Type B pancreatic cell (in vitro differentiated cells): Measurements from ENCODE around the gene DPM2. TPM values are rescaled to one million over a fixed set of nuclear protein-coding genes. Genes with fewer than 3 reads are reported as not detected.

ENCODE experiments used
- DNase-seq: peaks from one replicate; pipeline ENCODE4 v3.0.0; 2021; ENCODE audit warnings: mixed read lengths; ENCODE audit not compliant: unreplicated experiment; ENCODE audit errors: extremely low spot score
- H3K27ac Mint-ChIP-seq: 2 replicates; pipeline ENCODE4 v1.8.0; 2021; ENCODE audit warnings: mild to moderate bottlenecking, mixed read lengths
- H3K27me3 Mint-ChIP-seq: 2 replicates; pipeline ENCODE4 v1.8.0; 2021; ENCODE audit warnings: mixed read lengths
- H3K36me3 Mint-ChIP-seq: 2 replicates; pipeline ENCODE4 v1.8.0; 2021; ENCODE audit warnings: mixed read lengths
- H3K4me1 Mint-ChIP-seq: one replicate; pipeline ENCODE4 v1.8.0; 2021; ENCODE audit warnings: mixed read lengths; ENCODE audit not compliant: unreplicated experiment
- H3K4me3 Mint-ChIP-seq: 2 replicates; pipeline ENCODE4 v1.8.0; 2021; ENCODE audit warnings: mild to moderate bottlenecking, mixed read lengths
- H3K9me3 Mint-ChIP-seq: 2 replicates; pipeline ENCODE4 v1.8.0; 2021; ENCODE audit warnings: mixed read lengths
- CTCF ChIP-seq: fragments of 200-600 bp; sonication (generic); conservative IDR thresholded peaks from 2 replicates; pipeline ENCODE4 v1.5.0; 2021; ENCODE audit warnings: antibody characterized with exemption, mild to moderate bottlenecking
- total RNA-seq: library from RNA; stranded (reverse); gene quantifications from 2 replicates; pipeline ENCODE4 v1.2.1, GENCODE V29; 2021; ENCODE audit warnings: low replicate concordance

The DPM2 gene
- total RNA-seq, 1 donor from 2014 or later: 41.6 TPM

- H3K4me1 Mint-ChIP-seq: peaks cover 10% of the 10 kb centered on the region
- peaks cover 5% of the 10 kb centered on the region for H3K36me3 Mint-ChIP-seq
- peak overlapping the region; percentile 44 for H3K27ac Mint-ChIP-seq
- no peaks in the 10 kb centered on the region for H3K9me3 Mint-ChIP-seq
- no peak for DNase-seq
- TF ChIP-seq CTCF: no peak
- no peaks in the 10 kb centered on the region for H3K27me3 Mint-ChIP-seq
- no peak overlapping the region for H3K4me3 Mint-ChIP-seq
Measured at GRCh38 chr9:127910613-127911205, 26.9 kb downstream of the DPM2 start.

- H3K27ac Mint-ChIP-seq: no peak overlapping the region
- H3K4me1 Mint-ChIP-seq: peaks cover 15% of the 10 kb centered on the region
Measured at GRCh38 chr9:127909839-127910273, 27.8 kb downstream of the DPM2 start.

GRCh38 chr9:127908660-127908926 lies 29.1 kb downstream of the DPM2 start:
- no peak for TF ChIP-seq CTCF
- H3K27me3 Mint-ChIP-seq: no peaks in the 10 kb centered on the region
- H3K4me3 Mint-ChIP-seq: no peak overlapping the region
- H3K4me1 Mint-ChIP-seq: peaks cover 27% of the 10 kb centered on the region
- no peak overlapping the region for H3K27ac Mint-ChIP-seq
- peaks cover 5% of the 10 kb centered on the region for H3K36me3 Mint-ChIP-seq
- DNase-seq: no peak
- H3K9me3 Mint-ChIP-seq: no peaks in the 10 kb centered on the region

More at GRCh38 chr9:127909839-127910273, 27.8 kb downstream of the DPM2 start:
- Mint-ChIP-seq H3K36me3 (peaks cover 5% of the 10 kb centered on the region), H3K9me3 (no peaks in the 10 kb centered on the region), H3K4me3 (no peak overlapping the region), H3K27me3 (no peaks in the 10 kb centered on the region)
- TF ChIP-seq CTCF: no peak
- no peak for DNase-seq

GRCh38 chr9:127907867-127908659 lies 29.6 kb downstream of the DPM2 start:
- Mint-ChIP-seq H3K4me3 (no peak overlapping the region), H3K27me3 (no peaks in the 10 kb centered on the region), H3K9me3 (no peaks in the 10 kb centered on the region), H3K36me3 (peaks cover 5% of the 10 kb centered on the region), H3K27ac (no peak overlapping the region), H3K4me1 (peaks cover 30% of the 10 kb centered on the region)
- no peak for TF ChIP-seq CTCF
- DNase-seq: no peak

GRCh38 chr9:127905788-127906191 lies 31.9 kb downstream of the DPM2 start:
- Mint-ChIP-seq H3K27ac (no peak overlapping the region), H3K4me1 (peaks cover 29% of the 10 kb centered on the region), H3K27me3 (no peaks in the 10 kb centered on the region), H3K4me3 (no peak overlapping the region), H3K9me3 (no peaks in the 10 kb centered on the region), H3K36me3 (peaks cover 2% of the 10 kb centered on the region)
- TF ChIP-seq CTCF: no peak
- no peak for DNase-seq
